Ectodermal cell (in vitro differentiated cells): ENCODE results near the gene INAFM1.
"Not testable (repeated sequence)": the region's sequence is repeated elsewhere in the genome, so short reads cannot be mapped to it uniquely, and the experiment has no call there.

ENCODE experiments used
- H3K27ac ChIP-seq: 2 replicates; pipeline ENCODE4 v1.7.0; 2013; ENCODE audit warnings: mild to moderate bottlenecking, low read depth, low read length; ENCODE audit not compliant: insufficient read depth, poor library complexity, severe bottlenecking
- H3K27me3 ChIP-seq: 2 replicates; pipeline ENCODE4 v1.7.0; 2013; ENCODE audit warnings: mild to moderate bottlenecking, low read length; ENCODE audit not compliant: insufficient read depth, control insufficient read depth, poor library complexity, severe bottlenecking
- H3K36me3 ChIP-seq: one replicate; pipeline ENCODE4 v1.7.0; 2013; ENCODE audit warnings: low read length; ENCODE audit not compliant: control insufficient read depth, insufficient read depth
- H3K4me1 ChIP-seq: one replicate; pipeline ENCODE4 v1.7.0; 2013; ENCODE audit warnings: low read length; ENCODE audit not compliant: control insufficient read depth, insufficient read depth
- H3K4me3 ChIP-seq: 2 replicates; pipeline ENCODE4 v1.7.0; 2013; ENCODE audit warnings: low read depth, low read length, control low read depth; ENCODE audit not compliant: insufficient read depth
- H3K9me3 ChIP-seq: 2 replicates; pipeline ENCODE4 v1.7.0; 2013; ENCODE audit warnings: mild to moderate bottlenecking, low read length, moderate library complexity; ENCODE audit not compliant: control insufficient read depth
- WGBS, 2 experiments: methylation state at CpG; one replicate each; pipeline ENCODE4 v1.1.7; 2013; ENCODE audit warnings: missing lambda C conversion rate in 2 of 2; 5-methylcytosine and 5-hydroxymethylcytosine counted together

INAFM1 gene

GRCh38 chr19:47271949-47272348 lies 2.7 kb upstream of the INAFM1 start:
- Histone ChIP-seq H3K36me3 (peaks cover 13% of the 10 kb centered on the region), H3K4me1 (peaks cover 16% of the 10 kb centered on the region), H3K9me3 (no peaks in the 10 kb centered on the region), H3K4me3 (no peak overlapping the region), H3K27ac (peak overlapping the region; percentile 93), H3K27me3 (peaks cover 11% of the 10 kb centered on the region)
- 77 to 78% methylated on average over 6 of the region's 6 CpGs for WGBS, 2 experiments

DNA sequence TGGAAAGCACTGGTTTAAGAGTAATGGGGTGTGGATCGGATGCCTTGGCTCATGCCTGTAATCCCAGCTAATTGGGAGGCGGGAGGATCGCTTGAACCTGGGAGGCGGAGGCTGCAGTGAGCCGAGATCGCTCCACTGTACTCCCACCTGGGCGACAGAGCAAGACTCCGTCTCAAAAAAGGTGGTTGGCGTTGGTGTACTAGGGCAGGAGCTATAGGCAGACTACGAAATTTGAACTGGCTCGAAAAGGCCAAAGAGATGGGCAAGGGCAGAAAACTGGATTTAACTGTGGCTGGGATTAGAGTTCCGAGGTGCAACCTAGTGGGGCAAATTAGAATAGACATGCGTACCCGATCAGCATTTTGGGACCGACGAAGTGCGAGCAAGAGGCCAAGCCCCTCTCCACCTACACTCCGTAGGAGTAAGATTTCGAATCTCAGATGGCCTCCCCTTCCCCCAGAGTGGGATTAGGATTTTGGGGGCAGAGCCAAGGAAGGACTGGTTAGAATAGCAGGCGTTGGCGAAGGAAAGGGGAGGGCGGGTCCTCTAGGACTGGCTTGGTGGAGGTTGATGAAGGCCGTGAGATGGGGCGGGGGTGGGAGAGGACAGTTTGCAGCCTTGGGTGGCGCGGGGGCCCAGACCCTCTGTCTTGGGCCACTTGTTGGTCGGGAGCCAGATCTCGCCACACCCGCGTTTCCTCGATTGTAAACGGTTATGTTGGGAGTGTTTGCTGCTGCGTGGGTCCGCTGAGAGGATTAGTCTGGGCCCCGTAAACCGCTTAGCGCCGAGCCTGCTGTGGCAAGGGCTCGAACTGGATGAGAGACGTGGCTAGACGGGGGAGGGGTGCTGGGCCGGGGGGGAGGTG lies 2.0 kb upstream of the INAFM1 start:
- H3K27me3 ChIP-seq, result peaks cover 11% of the 10 kb centered on the region
- H3K27ac ChIP-seq, result peak overlapping the region; percentile 93
- WGBS, 2 experiments, result 19% methylated on average over 41 to 42 of the region's 42 CpGs
- peaks cover 8% of the 10 kb centered on the region for H3K36me3 ChIP-seq
- no peaks in the 10 kb centered on the region for H3K9me3 ChIP-seq
- peak overlapping the region; percentile 69 for H3K4me3 ChIP-seq
- peaks cover 16% of the 10 kb centered on the region for H3K4me1 ChIP-seq

- no peaks in the 10 kb centered on the region for H3K9me3 ChIP-seq
- H3K27ac ChIP-seq, result peak overlapping the region; percentile 93
- peaks cover 16% of the 10 kb centered on the region for H3K4me1 ChIP-seq
- H3K36me3 ChIP-seq, result peaks cover 6% of the 10 kb centered on the region
- 0% methylated on average over 54 of the region's 54 CpGs for WGBS, 2 experiments
- peak overlapping the region; percentile 69 for H3K4me3 ChIP-seq
- H3K27me3 ChIP-seq, result peaks cover 11% of the 10 kb centered on the region
Measured at GRCh38 chr19:47273313-47274070, 1.2 kb upstream of the INAFM1 start.

DNA sequence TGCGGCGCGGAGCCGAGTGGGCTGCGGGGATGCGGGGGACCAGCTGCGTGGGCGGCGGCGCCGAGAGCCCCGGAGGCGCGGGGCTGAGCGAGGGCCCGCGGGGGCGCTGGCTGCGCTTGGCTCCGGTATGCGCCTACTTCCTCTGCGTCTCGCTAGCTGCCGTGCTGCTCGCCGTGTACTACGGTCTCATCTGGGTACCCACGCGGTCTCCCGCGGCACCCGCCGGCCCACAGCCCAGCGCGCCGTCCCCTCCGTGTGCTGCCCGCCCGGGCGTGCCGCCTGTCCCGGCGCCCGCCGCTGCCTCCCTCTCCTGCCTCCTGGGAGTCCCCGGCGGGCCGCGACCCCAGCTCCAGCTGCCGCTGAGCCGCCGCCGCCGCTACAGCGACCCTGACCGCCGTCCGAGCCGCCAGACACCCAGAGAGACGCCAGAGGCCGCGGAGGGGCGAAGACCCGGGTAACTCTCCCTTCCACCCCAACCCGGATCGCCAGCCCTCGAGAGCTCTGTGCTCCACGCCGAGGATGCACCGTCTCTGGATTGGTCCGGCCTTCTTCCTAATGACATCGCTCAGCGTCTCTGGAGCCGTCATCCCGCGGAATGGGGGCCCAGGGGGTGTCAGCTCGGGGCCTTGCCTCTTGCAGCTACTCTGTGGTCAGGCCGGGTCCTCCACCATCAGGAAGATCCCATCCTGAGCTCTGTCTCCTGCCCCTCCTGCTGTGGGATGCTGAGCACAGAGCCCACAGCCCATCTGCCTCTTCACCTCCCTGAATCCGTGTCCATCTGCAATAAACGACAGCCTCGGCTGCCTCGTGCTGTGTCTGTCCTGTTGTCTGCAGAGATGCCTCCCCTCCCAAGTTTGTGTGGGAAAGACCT lies 441 bp downstream of the INAFM1 start:
- Histone ChIP-seq H3K4me1 (peaks cover 16% of the 10 kb centered on the region), H3K27me3 (peaks cover 11% of the 10 kb centered on the region), H3K27ac (no peak overlapping the region), H3K4me3 (peak overlapping the region; percentile 54), H3K9me3 (no peaks in the 10 kb centered on the region), H3K36me3 (peaks cover 4% of the 10 kb centered on the region)
- WGBS, 2 experiments, result 4 to 5% methylated on average over 82 of the region's 82 CpGs

GRCh38 chr19:47275791-47276461 lies 1.2 kb downstream of the INAFM1 start:
- Histone ChIP-seq H3K27ac (no peak overlapping the region), H3K36me3 (no peaks in the 10 kb centered on the region), H3K4me3 (no peak overlapping the region), H3K4me1 (peaks cover 16% of the 10 kb centered on the region), H3K27me3 (peaks cover 11% of the 10 kb centered on the region), H3K9me3 (no peaks in the 10 kb centered on the region)
- 75 to 77% methylated on average over 12 to 13 of the region's 13 CpGs for WGBS, 2 experiments

DNA sequence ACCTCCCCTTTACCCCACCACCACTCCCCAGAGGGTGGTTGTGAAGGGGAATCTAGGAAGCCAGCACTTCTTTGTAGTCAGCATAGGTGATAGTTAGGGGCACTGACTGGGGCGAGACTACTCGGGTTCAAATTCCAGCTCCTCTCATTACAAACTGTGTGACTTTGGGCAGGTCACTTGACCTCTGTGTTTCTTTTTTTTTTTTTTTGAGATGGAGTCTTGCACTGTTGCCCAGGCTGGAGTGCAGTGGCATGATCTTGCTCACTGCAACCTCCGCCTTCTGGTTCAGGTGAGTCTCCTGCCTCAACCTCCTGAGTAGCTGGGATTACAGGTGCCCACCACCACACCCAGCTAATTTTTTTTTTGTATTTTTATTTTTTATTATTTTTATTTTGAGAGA lies 1.8 kb downstream of the INAFM1 start:
- 95 to 98% methylated on average over 3 of the region's 3 CpGs for WGBS, 2 experiments
- H3K36me3 ChIP-seq, H3K9me3 ChIP-seq, H3K4me3 ChIP-seq, H3K27ac ChIP-seq: not testable (repeated sequence)
- Histone ChIP-seq H3K27me3 (peaks cover 11% of the 10 kb centered on the region), H3K4me1 (peaks cover 16% of the 10 kb centered on the region)

- Histone ChIP-seq H3K4me1 (peaks cover 6% of the 10 kb centered on the region), H3K36me3 (no peaks in the 10 kb centered on the region), H3K27ac (no peak overlapping the region), H3K27me3 (peaks cover 5% of the 10 kb centered on the region), H3K4me3 (no peak overlapping the region), H3K9me3 (no peaks in the 10 kb centered on the region)
- WGBS, 2 experiments, result 87 to 89% methylated on average over 13 of the region's 13 CpGs
Measured at GRCh38 chr19:47280183-47280797, 5.6 kb downstream of the INAFM1 start.

DNA sequence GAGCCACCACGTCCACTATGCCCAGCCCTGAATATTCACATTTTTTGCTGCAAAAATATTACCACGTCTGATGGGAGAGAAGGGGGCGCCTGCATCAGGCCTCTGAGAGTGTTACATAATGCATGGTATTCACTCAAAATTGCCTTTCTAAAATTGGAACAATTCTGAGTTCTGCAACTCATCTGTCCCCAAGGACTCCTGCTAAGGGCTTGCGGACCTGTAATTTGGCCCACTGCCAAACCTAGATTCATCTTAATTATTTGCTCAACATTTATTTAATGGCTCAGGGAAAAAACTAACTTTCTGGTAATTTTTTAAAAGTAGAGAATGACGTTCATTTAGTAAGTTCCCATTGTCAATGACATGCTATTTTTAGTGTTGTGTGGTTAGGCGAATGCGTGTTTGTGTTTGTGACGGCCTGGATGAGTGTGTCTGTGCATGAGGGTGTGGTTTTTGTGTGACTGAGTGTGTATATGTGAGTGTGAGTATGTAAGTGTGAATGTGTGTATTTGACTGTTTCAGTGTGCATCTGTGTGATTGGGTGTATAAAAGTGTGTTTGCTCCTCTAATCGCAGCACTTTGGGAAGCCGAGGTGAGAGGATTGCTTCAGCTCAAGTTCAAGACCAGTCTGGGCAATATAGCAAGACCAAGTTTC lies 8.8 kb downstream of the INAFM1 start:
- 92 to 93% methylated on average over 10 of the region's 10 CpGs for WGBS, 2 experiments
- no peaks in the 10 kb centered on the region for H3K4me1 ChIP-seq
- H3K27me3 ChIP-seq, result no peaks in the 10 kb centered on the region
- H3K9me3 ChIP-seq, result no peaks in the 10 kb centered on the region
- H3K27ac ChIP-seq, result no peak overlapping the region
- H3K36me3 ChIP-seq, result no peaks in the 10 kb centered on the region
- H3K4me3 ChIP-seq, result no peak overlapping the region

DNA sequence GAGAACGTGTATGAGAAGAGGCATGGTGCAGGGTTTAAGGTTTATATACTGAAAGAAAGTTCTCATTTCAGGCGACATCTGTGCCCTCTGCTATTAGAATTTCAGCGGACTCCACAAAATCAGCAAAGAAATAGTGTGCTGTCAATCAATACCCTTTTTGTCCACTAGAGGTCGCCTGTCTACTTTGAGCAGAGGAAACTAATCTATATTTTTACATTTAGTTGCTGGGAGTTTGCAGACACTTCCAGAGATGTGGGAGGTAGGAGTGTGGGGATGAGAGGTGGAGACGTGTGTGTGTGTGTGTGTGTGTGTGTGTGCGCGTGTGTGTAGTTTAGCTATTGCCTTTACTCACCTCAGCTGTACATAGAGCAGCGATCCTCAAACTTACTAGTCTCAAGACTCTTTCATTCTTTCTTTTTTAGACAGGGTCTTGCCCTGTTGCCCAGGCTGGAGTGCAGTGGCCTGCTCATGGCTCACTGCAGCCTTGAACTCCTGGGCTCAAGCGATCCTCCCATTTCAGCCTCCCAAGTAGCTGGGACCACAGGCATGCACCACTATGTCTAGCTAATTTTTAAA lies 9.7 kb downstream of the INAFM1 start:
- 42 to 46% methylated on average over 7 to 9 of the region's 9 CpGs for WGBS, 2 experiments
- H3K4me3 ChIP-seq, result no peak overlapping the region
- no peaks in the 10 kb centered on the region for H3K4me1 ChIP-seq
- H3K27me3 ChIP-seq, result no peaks in the 10 kb centered on the region
- no peaks in the 10 kb centered on the region for H3K36me3 ChIP-seq
- no peak overlapping the region for H3K27ac ChIP-seq
- no peaks in the 10 kb centered on the region for H3K9me3 ChIP-seq
